Measurements from ENCODE around the gene VPS9D1.

VPS9D1 gene

GRCh38 chr16:89732142-89732917 is 11.6 kb upstream of the VPS9D1 start:
- no peak for FAIRE-seq

GRCh38 chr16:89730610-89731234 is 10.0 kb upstream of the VPS9D1 start:
- no peak for FAIRE-seq

GRCh38 chr16:89729863-89730593 is 9.3 kb upstream of the VPS9D1 start:
- no peak for FAIRE-seq

- FAIRE-seq = no peak
These were observed 8.6 kb upstream of the VPS9D1 start for GRCh38 chr16:89729293-89729692.

GRCh38 chr16:89727406-89728120 is 6.9 kb upstream of the VPS9D1 start:
- FAIRE-seq = no peak

- no peak for FAIRE-seq
These were observed 2.9 kb upstream of the VPS9D1 start for GRCh38 chr16:89723279-89724250.

GRCh38 chr16:89722392-89723278 is 1.9 kb upstream of the VPS9D1 start:
- FAIRE-seq = no peak

GRCh38 chr16:89721546-89722391 is 1.1 kb upstream of the VPS9D1 start:
- FAIRE-seq = no peak

- no peak for FAIRE-seq
These were observed 216 bp downstream of the VPS9D1 start for GRCh38 chr16:89720551-89720812.

- no peak for FAIRE-seq
These were observed 2.8 kb downstream of the VPS9D1 start for GRCh38 chr16:89717688-89718505.

GRCh38 chr16:89716916-89717687 is 3.6 kb downstream of the VPS9D1 start:
- no peak for FAIRE-seq

GRCh38 chr16:89716493-89716892 is 4.2 kb downstream of the VPS9D1 start:
- FAIRE-seq = no peak

GRCh38 chr16:89712274-89712781 is 8.4 kb downstream of the VPS9D1 start:
- FAIRE-seq = no peak

- no peak for FAIRE-seq
These were observed 9.0 kb downstream of the VPS9D1 start for GRCh38 chr16:89711601-89712273.

- FAIRE-seq = no peak
These were observed 9.8 kb downstream of the VPS9D1 start for GRCh38 chr16:89710709-89711564.

GRCh38 chr16:89709716-89710432 is 10.8 kb downstream of the VPS9D1 start:
- FAIRE-seq = no peak
